ENCODE results near the gene IRF7.

GRCh38 chr11:579830-580601, 35.7 kb downstream of the IRF7 start:
- TF ChIP-seq EZH2 (IDR thresholded peaks at IDR 0.05) (no peak), POLR2AphosphoS5 (IDR thresholded peaks at IDR 0.05; ENCODE audit: borderline replicate concordance, low read depth, low read length) (no peak)
